T-helper 2 cell treated with Interferon-gamma antibody and Interleukin-4, amounts not matched to agents 100 ng/mL and 5 ng/mL, for 36 hours (primary cell): Measurements from ENCODE around the gene NUDT10. TPM values are rescaled to one million over a fixed set of nuclear protein-coding genes. Genes with fewer than 3 reads are reported as not detected.
"Not testable (repeated sequence)": the region's sequence is repeated elsewhere in the genome, so short reads cannot be mapped to it uniquely, and the experiment has no call there.

Experiments used
- intact Hi-C: fragments of 100-400 bp; cut with micrococcal nuclease; formaldehyde crosslinking; loops from one replicate; pipeline ENCODE4 v1.15.1; 2023
- total RNA-seq: library from RNA; stranded (reverse); gene quantifications from 2 replicates; pipeline ENCODE4 v1.2.3, GENCODE V29; 2022

Gene NUDT10
- 0.11 and 0.39 TPM in 2 replicates for total RNA-seq

DNA sequence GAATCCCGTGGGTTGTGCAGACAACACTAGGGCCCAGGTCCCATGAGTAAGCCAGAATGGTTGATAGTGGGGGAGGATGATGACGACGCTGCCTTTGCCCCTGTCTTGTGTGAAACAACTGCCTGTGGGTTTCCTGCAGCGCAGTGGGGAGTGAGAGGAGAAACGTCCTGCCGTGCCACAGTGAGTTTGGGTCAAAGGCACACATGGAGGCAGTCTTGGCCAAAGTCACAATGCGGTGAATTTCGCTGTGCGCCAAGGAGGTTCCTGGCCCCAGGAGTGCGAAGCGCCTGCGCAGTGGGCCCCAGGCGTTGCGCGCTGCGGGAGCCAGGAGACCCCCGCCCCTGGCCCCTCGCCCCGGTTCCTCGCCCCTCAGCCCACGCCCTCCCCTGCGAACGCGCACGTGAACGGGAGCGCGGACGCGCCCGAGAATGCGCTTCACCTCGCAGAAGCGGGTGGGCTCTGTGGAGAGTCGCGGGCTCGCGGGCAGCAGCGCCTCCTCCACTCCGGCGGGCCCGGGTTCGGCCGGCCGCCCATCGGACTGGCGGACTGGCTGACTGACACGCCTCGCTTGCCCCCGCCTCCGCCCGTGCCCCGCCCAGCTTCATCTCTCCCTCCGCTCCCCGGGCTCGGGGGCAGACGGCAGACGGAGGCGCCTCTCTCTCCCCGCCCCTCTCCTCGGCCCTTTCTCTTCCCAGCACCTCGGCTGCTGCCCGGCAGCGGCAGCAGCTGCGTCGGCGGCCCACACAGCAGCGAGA, at the start of gene NUDT10:
Gene NUDT10, plus strand, starts transcription at position 635 of the 755 bp plus-strand sequence. CDS start 144 bp downstream, outside the sequence.
- intact Hi-C loops = no loop called here

DNA sequence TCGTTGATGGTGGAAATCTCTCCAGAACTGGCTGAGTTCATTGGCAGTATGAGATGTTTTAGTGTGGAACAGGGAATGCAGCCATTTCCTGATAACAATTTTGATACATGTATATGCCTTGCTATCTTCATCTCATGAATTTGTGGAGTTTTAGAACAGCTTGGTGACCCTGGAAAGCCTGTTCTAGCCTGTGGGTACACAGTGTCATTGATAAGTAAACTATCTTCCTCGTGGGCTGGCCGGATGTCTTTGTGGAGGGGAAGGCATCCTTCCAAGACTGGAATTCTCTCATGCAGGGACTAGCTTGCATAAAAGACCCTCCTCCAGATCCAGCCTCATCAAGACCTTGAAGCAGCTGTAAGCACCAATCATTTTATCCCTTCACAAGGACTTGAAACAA, 40.2 kb upstream of the NUDT10 start:
- intact Hi-C loops = no loop called here

DNA sequence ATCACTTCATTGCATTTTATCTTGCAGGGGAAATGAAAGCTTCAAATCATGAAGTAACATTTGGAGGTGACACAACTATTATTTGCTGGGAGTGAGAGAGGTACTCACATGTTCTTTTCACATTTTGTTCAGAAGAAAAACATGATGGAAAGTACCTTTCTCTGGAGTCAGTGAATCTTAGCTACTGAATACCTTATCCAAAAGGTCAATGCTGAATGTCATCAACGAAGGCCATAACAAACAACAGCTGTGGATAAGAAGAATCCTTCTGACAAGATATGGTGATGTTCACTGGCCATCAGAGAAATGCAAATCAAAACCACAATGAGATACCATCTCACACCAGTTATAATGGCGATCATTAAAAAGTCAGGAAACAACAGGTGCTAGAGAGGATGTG, 36.5 kb upstream of the NUDT10 start:
- intact Hi-C loops = no loop called here

DNA sequence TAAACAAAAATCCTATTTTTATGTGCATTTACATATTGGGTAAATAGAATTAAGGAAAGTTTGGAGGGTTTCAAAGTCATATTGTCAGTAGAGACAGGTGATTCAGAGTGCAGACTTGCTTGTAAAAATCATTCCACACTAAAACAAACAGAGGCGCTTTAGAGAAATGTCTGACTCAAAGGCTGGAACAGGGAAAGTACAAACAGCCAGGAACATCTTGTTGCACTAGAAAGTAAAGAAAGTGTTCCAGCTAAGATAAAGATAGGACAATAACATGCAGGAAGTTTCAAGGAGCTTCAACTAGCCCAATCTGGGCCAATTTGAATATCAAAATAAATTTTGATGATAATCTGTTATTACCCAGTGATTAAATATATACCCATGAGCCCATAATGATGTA, 16.4 kb upstream of the NUDT10 start:
- intact Hi-C loops = no loop called here

DNA sequence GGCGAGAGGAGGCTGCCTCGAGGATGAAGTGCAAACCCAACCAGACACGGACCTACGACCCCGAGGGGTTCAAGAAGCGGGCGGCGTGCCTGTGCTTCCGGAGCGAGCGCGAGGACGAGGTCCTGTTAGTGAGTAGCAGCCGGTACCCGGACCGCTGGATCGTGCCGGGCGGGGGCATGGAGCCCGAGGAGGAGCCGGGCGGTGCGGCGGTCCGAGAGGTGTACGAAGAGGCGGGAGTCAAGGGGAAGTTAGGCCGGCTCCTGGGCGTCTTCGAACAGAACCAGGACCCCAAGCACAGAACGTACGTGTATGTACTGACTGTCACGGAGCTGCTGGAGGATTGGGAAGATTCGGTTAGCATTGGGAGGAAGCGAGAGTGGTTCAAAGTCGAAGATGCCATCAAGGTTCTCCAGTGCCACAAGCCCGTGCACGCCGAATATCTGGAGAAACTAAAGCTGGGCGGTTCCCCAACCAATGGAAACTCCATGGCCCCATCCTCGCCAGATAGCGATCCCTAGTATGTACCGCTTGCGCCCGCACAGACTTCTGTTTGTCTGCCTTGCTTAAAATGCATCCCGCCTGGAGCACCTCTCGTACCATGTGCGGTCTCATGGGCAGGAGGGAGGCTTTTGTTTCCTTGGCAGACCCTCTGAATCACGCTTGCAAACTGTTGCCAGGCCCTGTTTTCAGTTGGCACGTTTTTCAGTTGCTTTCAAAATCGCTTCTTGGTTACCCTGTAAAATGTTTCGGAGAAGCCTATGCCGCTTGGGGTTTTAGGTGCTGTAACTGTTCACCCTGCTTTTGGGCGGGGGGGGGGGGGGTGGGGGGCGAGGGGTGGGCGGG, 542 bp downstream of the NUDT10 start:
- intact Hi-C loops = not testable (repeated sequence)

DNA sequence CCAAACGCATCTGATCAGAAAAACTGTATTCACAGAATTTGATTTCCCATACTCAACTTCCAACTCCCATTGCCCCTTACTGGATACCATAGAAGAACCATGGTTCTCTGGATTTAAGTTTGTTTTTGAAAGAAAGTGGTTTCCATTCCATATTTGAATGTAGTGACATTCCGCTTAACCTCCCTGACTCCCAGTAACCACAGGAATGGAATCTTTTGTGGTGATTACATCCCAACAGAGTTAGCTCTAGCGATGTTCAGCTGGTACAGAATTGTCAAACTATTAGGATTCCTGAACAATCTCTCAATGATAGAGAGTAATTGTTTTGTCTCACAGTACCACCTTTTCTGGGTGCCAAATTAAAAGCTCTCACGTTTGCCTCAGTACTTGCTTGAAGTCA, 1.7 kb downstream of the NUDT10 start:
- intact Hi-C loops = no loop called here

DNA sequence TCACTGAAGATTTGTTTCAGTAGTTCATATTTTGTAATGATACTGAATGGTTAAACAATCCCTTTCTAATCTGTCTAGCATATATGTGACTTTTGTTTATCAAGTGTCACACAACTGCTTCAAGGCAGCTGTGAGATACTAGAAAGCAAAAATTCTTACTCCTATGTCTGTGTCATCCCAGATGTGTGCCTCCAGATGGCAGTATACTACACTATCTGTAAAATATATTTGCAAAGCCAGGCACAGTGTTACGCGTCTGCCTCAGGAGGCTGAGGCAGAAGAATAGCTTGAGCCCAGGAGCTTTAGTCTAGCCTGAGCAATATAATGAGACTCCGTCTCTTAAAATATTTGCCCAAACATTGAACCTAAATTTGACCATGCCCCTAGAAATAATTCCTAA, 4.0 kb downstream of the NUDT10 start:
- intact Hi-C loops = loop anchor here (2.0 to 5.0 kb wide), 2 partner anchors 84 to 126 kb away; no protein-coding TSS in a partner anchor

DNA sequence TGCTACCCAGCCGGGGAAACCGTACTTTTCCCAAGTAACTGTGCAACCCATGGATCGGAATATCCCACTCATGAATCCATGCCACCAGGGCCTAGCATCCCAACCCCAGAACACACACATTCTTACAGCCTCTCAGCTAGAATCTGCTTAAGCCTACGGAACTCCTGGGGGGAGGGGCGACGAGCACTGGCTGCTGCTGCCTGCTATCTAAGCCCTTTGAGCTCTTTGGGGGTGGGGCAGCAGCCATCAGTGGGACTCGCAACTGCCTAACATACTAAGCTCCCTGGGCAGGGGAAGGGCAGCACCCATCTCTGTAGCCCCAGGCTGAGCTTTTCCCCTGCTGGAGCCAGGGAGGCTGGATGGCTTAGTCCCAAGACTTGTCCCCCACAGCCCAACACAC, 28.6 kb downstream of the NUDT10 start:
- intact Hi-C loops = no loop called here

DNA sequence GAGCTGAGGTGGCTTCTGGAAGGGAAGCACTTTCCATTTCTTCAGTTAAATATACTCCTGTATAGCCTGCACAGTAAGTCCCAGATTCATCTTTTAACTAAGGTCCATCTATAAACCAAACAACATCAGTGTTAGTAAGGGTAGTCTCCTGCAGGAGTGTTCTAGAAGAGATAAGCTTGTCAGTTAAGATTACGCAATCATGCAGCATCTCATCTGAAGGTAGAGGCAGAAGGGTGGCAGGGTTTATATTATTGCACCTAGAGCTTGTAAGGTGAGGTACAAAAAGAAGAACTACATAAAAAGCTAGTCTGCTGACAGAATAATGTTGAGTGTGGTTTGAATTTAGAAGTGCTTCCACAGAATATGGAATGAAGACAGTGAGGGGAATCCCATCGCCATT, 44.0 kb downstream of the NUDT10 start:
- intact Hi-C loops = no loop called here

Other genes with a start within 250 kb of the NUDT10 start
- 1.6 and 2.1 TPM in 2 replicates for gene NUDT11, start 163.8 kb downstream of the NUDT10 start, total RNA-seq